CD14-positive monocyte (primary cell): ENCODE data around the gene PCDH15. TPM values are rescaled to one million over a fixed set of nuclear protein-coding genes. Genes with fewer than 3 reads are reported as not detected.

ENCODE experiments used
- DNase-seq, 3 donors: peaks; one replicate each; pipeline ENCODE4 v3.0.0-alpha.2; 2011 to 2022
- H2AFZ ChIP-seq: 2 replicates; pipeline ENCODE4 v1.6.0; 2012; ENCODE audit warnings: mild to moderate bottlenecking, low read depth, low read length, inconsistent platforms; ENCODE audit not compliant: insufficient read depth, poor library complexity, severe bottlenecking
- H3K27ac ChIP-seq, 2 donors: 1 replicate in 1 of 2; 2 replicates in 1 of 2; pipeline ENCODE4 v1.5.1; 2012 to 2013; ENCODE audit warnings: low read length in 2 of 2, control low read depth in 1 of 2, inconsistent platforms in 1 of 2, low read depth in 1 of 2, mild to moderate bottlenecking in 1 of 2
- H3K27me3 ChIP-seq, 2 donors: one replicate each; pipeline versions ENCODE4 v1.6.0 to v1.6.1; 2011 to 2013; ENCODE audit warnings: low read length in 2 of 2; ENCODE audit not compliant: control insufficient read depth in 2 of 2, insufficient read depth in 2 of 2
- H3K36me3 ChIP-seq, 2 donors: replicated peaks in 1 of 2; 1 replicate in 1 of 2; 2 replicates in 1 of 2; pipeline versions ENCODE4 v1.5.1 to v1.6.1; 2012 to 2013; ENCODE audit warnings: low read length in 2 of 2, control low read depth in 1 of 2, inconsistent platforms in 1 of 2, mild to moderate bottlenecking in 1 of 2; ENCODE audit not compliant: insufficient read depth in 2 of 2, control insufficient read depth in 1 of 2
- H3K4me1 ChIP-seq, 2 donors: 1 replicate in 1 of 2; 2 replicates in 1 of 2; pipeline versions ENCODE4 v1.5.1 to v1.6.1; 2012 to 2013; ENCODE audit warnings: low read length in 2 of 2, control low read depth in 1 of 2, inconsistent platforms in 1 of 2, mild to moderate bottlenecking in 1 of 2, moderate library complexity in 1 of 2; ENCODE audit not compliant: insufficient read depth in 2 of 2, control insufficient read depth in 1 of 2
- H3K4me2 ChIP-seq: replicated peaks from 2 replicates; pipeline ENCODE3; 2012; ENCODE audit warnings: low read length, moderate library complexity, mild to moderate bottlenecking; ENCODE audit not compliant: poor library complexity, severe bottlenecking; ENCODE audit errors: extremely low read depth
- H3K4me3 ChIP-seq, 3 experiments: fragments of 200-600 bp in 1 of 3; sonication (generic) in 1 of 3; replicated peaks in 1 of 3; 1 replicate in 2 of 3; 2 replicates in 1 of 3; pipeline ENCODE4 v1.5.1; 2011 to 2013; ENCODE audit warnings: low read length in 3 of 3, mild to moderate bottlenecking in 3 of 3, control low read depth in 2 of 3, low read depth in 2 of 3, inconsistent platforms in 1 of 3, moderate library complexity in 1 of 3
- H3K79me2 ChIP-seq: 2 replicates; pipeline ENCODE4 v1.6.0; 2012; ENCODE audit warnings: mild to moderate bottlenecking, control low read depth, inconsistent platforms, low read length, moderate library complexity; ENCODE audit not compliant: insufficient read depth
- H3K9ac ChIP-seq: 2 replicates; pipeline ENCODE4 v1.6.0; 2017; ENCODE audit warnings: low read length, mild to moderate bottlenecking; ENCODE audit not compliant: insufficient read depth, poor library complexity, severe bottlenecking
- H3K9me3 ChIP-seq, 2 donors: replicated peaks in 1 of 2; 1 replicate in 1 of 2; 2 replicates in 1 of 2; pipeline versions ENCODE4 v1.5.1 to v1.6.1; 2012 to 2013; ENCODE audit warnings: low read length in 2 of 2, control low read depth in 1 of 2; ENCODE audit not compliant: control insufficient read depth in 1 of 2, insufficient read depth in 1 of 2
- H4K20me1 ChIP-seq: 2 replicates; pipeline ENCODE4 v1.6.0; 2012; ENCODE audit warnings: mild to moderate bottlenecking, low read length, control low read depth, moderate library complexity; ENCODE audit not compliant: insufficient read depth
- H3K27ac Mint-ChIP-seq, 7 donors: one replicate each; pipeline ENCODE4 v1.8.0; 2020; ENCODE audit warnings: mild to moderate bottlenecking in 7 of 7, mixed read lengths in 7 of 7, moderate library complexity in 6 of 7, inconsistent platforms in 2 of 7
- H3K27me3 Mint-ChIP-seq, 3 donors: one replicate each; pipeline ENCODE4 v1.8.0; 2021 to 2022; ENCODE audit warnings: low read depth in 3 of 3, mild to moderate bottlenecking in 3 of 3, mixed read lengths in 3 of 3, moderate library complexity in 3 of 3, inconsistent platforms in 1 of 3
- H3K36me3 Mint-ChIP-seq, 2 donors: one replicate each; pipeline ENCODE4 v1.8.0; 2020; ENCODE audit warnings: mixed read lengths in 2 of 2, inconsistent platforms in 1 of 2, mild to moderate bottlenecking in 1 of 2
- H3K4me1 Mint-ChIP-seq: one replicate; pipeline ENCODE4 v1.8.0; 2020; ENCODE audit warnings: mild to moderate bottlenecking, mixed read lengths
- H3K4me3 Mint-ChIP-seq, 2 donors: one replicate each; pipeline ENCODE4 v1.8.0; 2020; ENCODE audit warnings: mild to moderate bottlenecking in 2 of 2, mixed read lengths in 2 of 2, moderate library complexity in 1 of 2
- H3K9me3 Mint-ChIP-seq, 7 donors: one replicate each; pipeline ENCODE4 v1.8.0; 2020 to 2022; ENCODE audit warnings: mixed read lengths in 7 of 7, mild to moderate bottlenecking in 6 of 7, moderate library complexity in 6 of 7, inconsistent platforms in 2 of 7
- CTCF ChIP-seq: fragments of 200-600 bp; IDR thresholded peaks from one replicate; pipeline ENCODE4 v1.8.0; 2022; ENCODE audit warnings: antibody characterized with exemption, mild to moderate bottlenecking
- WGBS: methylation state at CpG from one replicate; pipeline ENCODE4 v1.1.5; 2013; ENCODE audit warnings: missing lambda C conversion rate; ENCODE audit not compliant: insufficient coverage; 5-methylcytosine and 5-hydroxymethylcytosine counted together
- intact Hi-C, 2 donors: fragments of 100-400 bp; cut with micrococcal nuclease; formaldehyde crosslinking; loops; one replicate each; pipeline versions ENCODE4 v1.15.0 to v1.15.1; 2023
- polyA plus RNA-seq, 3 donors: library from polyadenylated mRNA; depleted of rRNA in 1 of 3; unstranded in 2 of 3; stranded (reverse) in 1 of 3; fragments of 300-500 nt in 2 of 3; fragments of >200 nt in 1 of 3; fragmentation: Illumina TruSeq in 2 of 3; gene quantifications; 1 replicate in 2 of 3; 2 replicates in 1 of 3; pipeline ENCODE4 v1.2.3, GENCODE V29; 2012 to 2021

Gene PCDH15
- polyA plus RNA-seq, 3 donors, result not detected

- H3K4me1 Mint-ChIP-seq, result no peaks in the 10 kb centered on the region
- intact Hi-C loops, result no loop called here
- TF ChIP-seq CTCF, result no peak
- Histone ChIP-seq H3K9me3 (peaks cover 0 to 5% of the 10 kb centered on the region in 2 donors), H3K4me1 (no peaks in the 10 kb centered on the region), H3K4me2 (no peak overlapping the region), H3K36me3 (no peaks in the 10 kb centered on the region), H3K79me2 (no peaks in the 10 kb centered on the region), H3K9ac (no peak overlapping the region), H3K27ac (no peak overlapping the region), H2AFZ (no peak overlapping the region), H3K27me3 (no peaks in the 10 kb centered on the region), H3K4me3 (no peak overlapping the region), H4K20me1 (no peaks in the 10 kb centered on the region)
- DNase-seq, result no peak
- no CpG with 5 or more reads among the region's 2 CpGs for WGBS
- no peaks in the 10 kb centered on the region for H3K36me3 Mint-ChIP-seq
- peaks cover 0 to 2% (median 0%) of the 10 kb centered on the region in 3 donors for H3K27me3 Mint-ChIP-seq
- H3K4me3 Mint-ChIP-seq, result no peak overlapping the region
- no peak overlapping the region for H3K27ac Mint-ChIP-seq
- H3K9me3 Mint-ChIP-seq, result peaks cover 2 to 13% (median 5%) of the 10 kb centered on the region in 7 donors
These were observed 516.4 kb downstream of the PCDH15 start for GRCh38 chr10:54284526-54285193.

DNA sequence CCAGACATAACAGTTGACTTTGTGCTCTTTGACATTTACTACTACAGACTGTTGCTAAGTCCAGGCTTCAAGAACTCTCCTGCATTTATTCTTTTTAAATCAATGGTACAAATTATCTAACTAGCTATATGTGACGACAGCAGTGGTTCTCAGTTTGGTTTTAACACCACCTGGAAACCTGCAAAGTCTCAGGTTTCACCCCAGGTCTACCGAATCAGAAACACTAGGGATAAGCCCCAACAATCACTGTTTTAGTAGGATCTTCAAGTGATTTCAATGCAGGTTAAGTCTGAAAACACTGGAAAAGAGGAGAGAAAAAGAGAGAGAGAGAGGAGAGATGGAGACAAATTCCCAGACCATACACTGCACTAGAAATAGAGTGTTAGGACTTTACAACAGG is 519.0 kb downstream of the PCDH15 start:
- Mint-ChIP-seq H3K4me3 (no peak overlapping the region), H3K9me3 (peaks cover 0 to 4% (median 3%) of the 10 kb centered on the region in 7 donors), H3K27me3 (no peaks in the 10 kb centered on the region), H3K36me3 (no peaks in the 10 kb centered on the region), H3K27ac (no peak overlapping the region), H3K4me1 (no peaks in the 10 kb centered on the region)
- intact Hi-C loops, result no loop called here
- no peak overlapping the region for H3K4me3 ChIP-seq
- no peaks in the 10 kb centered on the region for H3K4me1 ChIP-seq
- H3K36me3 ChIP-seq, result no peaks in the 10 kb centered on the region
- no peaks in the 10 kb centered on the region for H3K27me3 ChIP-seq
- no peak overlapping the region for H3K4me2 ChIP-seq
- no peaks in the 10 kb centered on the region for H3K9me3 ChIP-seq
- no peak overlapping the region for H3K9ac ChIP-seq
- DNase-seq, result no peak
- H2AFZ ChIP-seq, result no peak overlapping the region
- H4K20me1 ChIP-seq, result no peaks in the 10 kb centered on the region
- H3K79me2 ChIP-seq, result no peaks in the 10 kb centered on the region
- H3K27ac ChIP-seq, result no peak overlapping the region
- no peak for TF ChIP-seq CTCF
- no CpG with 5 or more reads among the region's 2 CpGs for WGBS
